Measurements from ENCODE around the gene DCLK2.

DCLK2 gene

GRCh38 chr4:150123087-150123486, 44.8 kb downstream of the DCLK2 start:
- no peak for DNase-seq

- DNase-seq: no peak
These were observed 45.8 kb downstream of the DCLK2 start for GRCh38 chr4:150123796-150124677.

GRCh38 chr4:150126201-150126863, 48.1 kb downstream of the DCLK2 start:
- no peak for DNase-seq

- DNase-seq: no peak
These were observed 48.6 kb downstream of the DCLK2 start for GRCh38 chr4:150126864-150127203.

GRCh38 chr4:150127757-150128156, 49.5 kb downstream of the DCLK2 start:
- DNase-seq: no peak

- DNase-seq: no peak
These were observed 52.7 kb downstream of the DCLK2 start for GRCh38 chr4:150130933-150131332.

- DNase-seq: no peak
These were observed 53.5 kb downstream of the DCLK2 start for GRCh38 chr4:150131581-150132228.

GRCh38 chr4:150133605-150134004, 55.4 kb downstream of the DCLK2 start:
- DNase-seq: no peak

GRCh38 chr4:150135134-150135772, 57.0 kb downstream of the DCLK2 start:
- no peak for DNase-seq

- no peak for DNase-seq
These were observed 57.8 kb downstream of the DCLK2 start for GRCh38 chr4:150136036-150136435.

GRCh38 chr4:150136481-150136880, 58.2 kb downstream of the DCLK2 start:
- no peak for DNase-seq

GRCh38 chr4:150139297-150139865, 61.1 kb downstream of the DCLK2 start:
- peak in 1 of 2 experiments; percentile 54 for DNase-seq

- no peak for DNase-seq
These were observed 62.6 kb downstream of the DCLK2 start for GRCh38 chr4:150140774-150141400.

- no peak for DNase-seq
These were observed 63.5 kb downstream of the DCLK2 start for GRCh38 chr4:150141756-150142155.

- no peak for DNase-seq
These were observed 64.6 kb downstream of the DCLK2 start for GRCh38 chr4:150142831-150143230.

GRCh38 chr4:150145090-150145945, 67.1 kb downstream of the DCLK2 start:
- DNase-seq: no peak

- no peak for DNase-seq
These were observed 67.7 kb downstream of the DCLK2 start for GRCh38 chr4:150145946-150146340.

- no peak for DNase-seq
These were observed 71.1 kb downstream of the DCLK2 start for GRCh38 chr4:150149381-150149780.

GRCh38 chr4:150150629-150151062, 72.4 kb downstream of the DCLK2 start:
- no peak for DNase-seq

- no peak for DNase-seq
These were observed 74.5 kb downstream of the DCLK2 start for GRCh38 chr4:150152766-150153165.

GRCh38 chr4:150155391-150155790, 77.1 kb downstream of the DCLK2 start:
- no peak for DNase-seq
